SK-N-SH (cell line): ENCODE results near the gene GPR82. TPM values are rescaled to one million over a fixed set of nuclear protein-coding genes. Genes with fewer than 3 reads are reported as not detected.

Experiments
- CTCF ChIA-PET: fragments of 300-600, 350-600 bp; formaldehyde crosslinking; extraction: SDS; loops from one replicate; lab custom pipeline; 2021; lab: Yijun Ruan, JAX
- POLR2A ChIA-PET: fragments of 350-600 bp; sonication (Branson Sonifier 250); formaldehyde crosslinking; extraction: SDS; loops from one replicate; lab custom pipeline; 2020; ENCODE audit warnings: antibody characterized with exemption, inconsistent platforms; lab: Yijun Ruan, JAX
- DNase-seq: peaks from one replicate; pipeline ENCODE4 v3.0.0; 2012
- H2AFZ ChIP-seq: fragments of 200-600 bp; sonication (generic); 2 replicates; pipeline ENCODE4 v1.8.1; 2016; ENCODE audit warnings: antibody characterized with exemption, mild to moderate bottlenecking, low read depth
- H3F3A ChIP-seq: fragments of 200-600 bp; sonication (generic); replicated peaks from 2 replicates; pipeline ENCODE3; 2016; ENCODE audit warnings: antibody characterized with exemption, mild to moderate bottlenecking; ENCODE audit not compliant: insufficient read depth
- H3K27ac ChIP-seq, 2 experiments: fragments of 200-500 bp in 1 of 2; fragments of 200-600 bp in 1 of 2; sonication (Bioruptor generic) in 1 of 2; sonication (generic), shearing (Covaris generic) in 1 of 2; 2 replicates each; pipeline versions ENCODE4 v1.5.1 to v1.6.1; 2014 to 2016; ENCODE audit warnings: low read depth in 2 of 2, inconsistent platforms in 1 of 2, low read length in 1 of 2, mild to moderate bottlenecking in 1 of 2, mixed read lengths in 1 of 2
- H3K27me3 ChIP-seq: fragments of 200-600 bp; sonication (generic), shearing (Covaris generic); 2 replicates; pipeline ENCODE4 v1.6.1; 2016; ENCODE audit warnings: mixed run types; ENCODE audit not compliant: insufficient read depth
- H3K36me3 ChIP-seq, 2 experiments: fragments of 200-500 bp in 1 of 2; fragments of 200-600 bp in 1 of 2; sonication (Bioruptor generic) in 1 of 2; sonication (generic) in 1 of 2; replicated peaks in 1 of 2; 2 replicates each; pipeline versions ENCODE3 to v1.5.1; 2014 to 2016; ENCODE audit warnings: low read length in 1 of 2, mild to moderate bottlenecking in 1 of 2; ENCODE audit not compliant: insufficient read depth in 2 of 2, control insufficient read depth in 1 of 2
- H3K4me1 ChIP-seq, 2 experiments: fragments of 200-500 bp in 1 of 2; fragments of 200-600 bp in 1 of 2; sonication (Bioruptor generic) in 1 of 2; sonication (generic), shearing (Covaris generic) in 1 of 2; 2 replicates each; pipeline versions ENCODE4 v1.5.1 to v1.6.1; 2014 to 2016; ENCODE audit warnings: low read depth in 1 of 2, low read length in 1 of 2, mixed run types in 1 of 2; ENCODE audit not compliant: insufficient read depth in 2 of 2, control insufficient read depth in 1 of 2
- H3K4me2 ChIP-seq: fragments of 200-600 bp; sonication (generic), shearing (Covaris generic); 2 replicates; pipeline ENCODE4 v1.6.1; 2017; ENCODE audit warnings: mixed run types
- H3K4me3 ChIP-seq, 2 experiments: fragments of 200-500 bp in 1 of 2; fragments of 200-600 bp in 1 of 2; sonication (Bioruptor generic) in 1 of 2; sonication (generic), shearing (Covaris generic) in 1 of 2; 2 replicates each; pipeline versions ENCODE4 v1.5.1 to v1.8.1; 2014 to 2016; ENCODE audit warnings: low read depth in 2 of 2, inconsistent platforms in 1 of 2, low read length in 1 of 2, mild to moderate bottlenecking in 1 of 2, mixed read lengths in 1 of 2, moderate library complexity in 1 of 2
- H3K79me2 ChIP-seq: fragments of 200-600 bp; sonication (generic); 2 replicates; pipeline ENCODE4 v1.8.1; 2017; ENCODE audit warnings: mild to moderate bottlenecking; ENCODE audit not compliant: insufficient read depth
- H3K9ac ChIP-seq: fragments of 200-600 bp; sonication (generic); 2 replicates; pipeline ENCODE4 v1.6.1; 2017; ENCODE audit warnings: mixed run types
- H3K9me2 ChIP-seq: fragments of 200-600 bp; sonication (generic); 2 replicates; pipeline ENCODE4 v1.6.1; 2017; ENCODE audit warnings: mixed run types
- H3K9me3 ChIP-seq: fragments of 200-600 bp; sonication (generic); 2 replicates; pipeline ENCODE4 v1.6.1; 2017; ENCODE audit warnings: mixed run types, mild to moderate bottlenecking, moderate library complexity
- H4K20me1 ChIP-seq: fragments of 200-600 bp; sonication (generic); 2 replicates; pipeline ENCODE4 v1.6.1; 2017; ENCODE audit warnings: mild to moderate bottlenecking, mixed run types; ENCODE audit not compliant: insufficient read depth
- ELF1 ChIP-seq: IDR thresholded peaks from 2 replicates; pipeline ENCODE4 v1.4.0; 2012
- EP300 ChIP-seq, 2 experiments: IDR thresholded peaks; 2 replicates each; pipeline versions ENCODE4 v1.4.0 to v1.6.1; 2012; ENCODE audit warnings: borderline replicate concordance in 1 of 2, low read depth in 1 of 2, low read length in 1 of 2
- EZH2phosphoT487 ChIP-seq: fragments of 200-600 bp; sonication (generic); IDR thresholded peaks from 2 replicates; pipeline ENCODE4 v1.6.1; 2017; ENCODE audit warnings: low read depth, mixed run types, mild to moderate bottlenecking, antibody characterized with exemption, moderate library complexity, borderline replicate concordance
- FOSL2 ChIP-seq: IDR thresholded peaks from 2 replicates; pipeline ENCODE4 v1.4.0; 2012; ENCODE audit warnings: low read depth, mild to moderate bottlenecking, moderate library complexity, borderline replicate concordance
- JUND ChIP-seq: IDR thresholded peaks from 2 replicates; pipeline ENCODE4 v1.4.0; 2012
- NFIC ChIP-seq: IDR thresholded peaks from 2 replicates; pipeline ENCODE4 v1.4.0; 2012; ENCODE audit warnings: borderline replicate concordance
- TCF12 ChIP-seq: IDR thresholded peaks from 2 replicates; pipeline ENCODE4 v1.4.0; 2012
- WGBS: methylation state at CpG from one replicate; pipeline ENCODE4 v1.1.6; 2017; ENCODE audit warnings: low lambda C conversion rate; 5-methylcytosine and 5-hydroxymethylcytosine counted together
- polyA plus RNA-seq, 3 experiments: library from polyadenylated mRNA; depleted of rRNA; stranded (reverse); fragments of >200 nt; gene quantifications; 2 replicates each; pipeline ENCODE4 v1.2.3, GENCODE V29; 2012
- small RNA-seq, 7 experiments: library from RNA; depleted of rRNA; stranded (forward); fragments of <200 nt; gene quantifications; one replicate each; pipeline ENCODE3, GENCODE V24; 2012
- TF ChIP-seq, protein P1 (sequence below): fragments of 200-600 bp; sonication (generic); IDR thresholded peaks from 2 replicates; pipeline ENCODE4 v1.6.1; 2017; ENCODE audit warnings: antibody characterized with exemption, mild to moderate bottlenecking, moderate library complexity
- TF ChIP-seq, protein P2 (sequence below): IDR thresholded peaks from 2 replicates; pipeline ENCODE4 v1.4.0; 2012; ENCODE audit warnings: low read depth
- TF ChIP-seq, protein P3 (sequence below): IDR thresholded peaks from 2 replicates; pipeline ENCODE4; 2012

Gene GPR82
- polyA plus RNA-seq, 1 of the 3 experiments (the other 2 are of a cell fraction) = not detected

DNA sequence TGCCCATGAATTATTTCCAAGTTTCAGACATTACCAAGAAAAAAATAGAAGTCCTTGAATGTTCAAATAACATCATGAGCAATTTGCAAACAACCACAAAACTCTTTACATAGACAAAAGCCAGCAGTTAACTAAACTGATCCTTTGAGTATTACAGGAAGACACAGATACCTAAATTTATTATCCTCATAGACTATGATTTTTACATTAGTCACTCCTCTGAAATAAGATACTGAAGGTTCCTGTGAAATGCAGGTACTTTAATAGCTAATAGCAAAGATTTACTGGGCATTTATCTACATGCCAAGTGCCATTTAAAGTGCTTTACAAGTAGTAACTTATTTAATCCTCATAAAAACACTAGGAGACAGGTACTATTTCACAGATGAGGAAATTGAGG lies 37.7 kb downstream of the GPR82 start:
- Histone ChIP-seq H3K79me2 (no peaks in the 10 kb centered on the region), H3F3A (no peaks in the 10 kb centered on the region), H3K9me2 (no peaks in the 10 kb centered on the region), H3K9me3 (no peaks in the 10 kb centered on the region), H3K4me1 (no peaks in the 10 kb centered on the region), H2AFZ (no peak overlapping the region), H3K27me3 (no peaks in the 10 kb centered on the region), H3K4me2 (no peak overlapping the region), H3K36me3 (no peaks in the 10 kb centered on the region), H3K9ac (no peak overlapping the region), H3K4me3 (no peak overlapping the region), H3K27ac (no peak overlapping the region), H4K20me1 (no peaks in the 10 kb centered on the region)
- no peak for DNase-seq
- ChIA-PET CTCF (interaction anchor here (1.2 kb wide), 1 partner anchor 20 kb away, joined by 3 read pairs; no protein-coding TSS in a partner anchor), POLR2A (no interaction called here)
- TF ChIP-seq TCF12 = no peak
- TF ChIP-seq ELF1 = no peak

DNA sequence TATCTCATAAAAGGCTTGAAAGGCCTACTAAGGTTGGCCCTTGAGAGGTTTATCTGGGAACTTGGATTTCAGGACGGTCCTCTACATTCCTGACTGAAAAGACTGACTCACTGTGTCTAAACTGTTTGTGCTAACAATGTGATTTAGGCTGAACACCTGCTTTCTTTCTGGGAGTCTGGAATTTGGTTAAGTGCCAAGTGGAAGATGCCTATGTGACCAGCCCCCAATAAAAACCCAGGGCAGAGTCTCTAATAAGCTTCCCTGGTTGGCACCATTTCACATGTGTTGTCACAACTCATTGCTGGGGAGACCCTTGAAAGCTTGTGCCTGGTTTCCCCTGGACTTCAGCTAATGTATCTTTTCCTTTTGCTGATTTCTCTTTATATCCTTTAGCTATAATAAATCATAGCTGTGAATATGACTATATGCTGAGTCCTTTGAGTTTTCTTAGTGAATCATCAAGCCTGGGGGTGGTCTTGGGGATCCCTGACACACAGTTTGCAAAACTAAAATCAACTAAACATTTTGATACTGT lies 55.1 kb downstream of the GPR82 start:
- H3F3A ChIP-seq = peaks cover 9% of the 10 kb centered on the region
- H3K9ac ChIP-seq = no peak overlapping the region
- CTCF ChIA-PET = no interaction called here
- peaks cover 2 to 6% of the 10 kb centered on the region in 2 experiments; a peak in 3 of 4 replicates for H3K4me1 ChIP-seq
- H4K20me1 ChIP-seq = peaks cover 8% of the 10 kb centered on the region; the same call in 1 of the 2 replicates
- peak; percentile 63 for TF ChIP-seq FOSL2
- TF ChIP-seq JUND = peak; percentile 50; the same call in 1 of the 2 replicates
- TF ChIP-seq, protein P1, sequence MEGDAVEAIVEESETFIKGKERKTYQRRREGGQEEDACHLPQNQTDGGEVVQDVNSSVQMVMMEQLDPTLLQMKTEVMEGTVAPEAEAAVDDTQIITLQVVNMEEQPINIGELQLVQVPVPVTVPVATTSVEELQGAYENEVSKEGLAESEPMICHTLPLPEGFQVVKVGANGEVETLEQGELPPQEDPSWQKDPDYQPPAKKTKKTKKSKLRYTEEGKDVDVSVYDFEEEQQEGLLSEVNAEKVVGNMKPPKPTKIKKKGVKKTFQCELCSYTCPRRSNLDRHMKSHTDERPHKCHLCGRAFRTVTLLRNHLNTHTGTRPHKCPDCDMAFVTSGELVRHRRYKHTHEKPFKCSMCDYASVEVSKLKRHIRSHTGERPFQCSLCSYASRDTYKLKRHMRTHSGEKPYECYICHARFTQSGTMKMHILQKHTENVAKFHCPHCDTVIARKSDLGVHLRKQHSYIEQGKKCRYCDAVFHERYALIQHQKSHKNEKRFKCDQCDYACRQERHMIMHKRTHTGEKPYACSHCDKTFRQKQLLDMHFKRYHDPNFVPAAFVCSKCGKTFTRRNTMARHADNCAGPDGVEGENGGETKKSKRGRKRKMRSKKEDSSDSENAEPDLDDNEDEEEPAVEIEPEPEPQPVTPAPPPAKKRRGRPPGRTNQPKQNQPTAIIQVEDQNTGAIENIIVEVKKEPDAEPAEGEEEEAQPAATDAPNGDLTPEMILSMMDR = no peak
- TF ChIP-seq, protein P2, sequence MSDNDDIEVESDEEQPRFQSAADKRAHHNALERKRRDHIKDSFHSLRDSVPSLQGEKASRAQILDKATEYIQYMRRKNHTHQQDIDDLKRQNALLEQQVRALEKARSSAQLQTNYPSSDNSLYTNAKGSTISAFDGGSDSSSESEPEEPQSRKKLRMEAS = no peak
- TF ChIP-seq NFIC = peak; percentile 64
- TF ChIP-seq, protein P3, sequence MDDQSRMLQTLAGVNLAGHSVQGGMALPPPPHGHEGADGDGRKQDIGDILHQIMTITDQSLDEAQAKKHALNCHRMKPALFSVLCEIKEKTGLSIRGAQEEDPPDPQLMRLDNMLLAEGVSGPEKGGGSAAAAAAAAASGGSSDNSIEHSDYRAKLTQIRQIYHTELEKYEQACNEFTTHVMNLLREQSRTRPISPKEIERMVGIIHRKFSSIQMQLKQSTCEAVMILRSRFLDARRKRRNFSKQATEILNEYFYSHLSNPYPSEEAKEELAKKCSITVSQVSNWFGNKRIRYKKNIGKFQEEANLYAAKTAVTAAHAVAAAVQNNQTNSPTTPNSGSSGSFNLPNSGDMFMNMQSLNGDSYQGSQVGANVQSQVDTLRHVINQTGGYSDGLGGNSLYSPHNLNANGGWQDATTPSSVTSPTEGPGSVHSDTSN = peak; percentile 65
- peak in 1 of 2 experiments; percentile 8; a peak in 1 of 4 replicates for TF ChIP-seq EP300 (IDR thresholded peaks at IDR 0.05; ENCODE audit: borderline replicate concordance in 1 of 2, low read depth in 1 of 2, low read length in 1 of 2)
- no peak for TF ChIP-seq EZH2phosphoT487
- TF ChIP-seq TCF12 = peak; percentile 54
- peak overlapping the region; percentile 23; the same call in 1 of the 2 replicates for H3K4me2 ChIP-seq
- no peaks in the 10 kb centered on the region for H3K27me3 ChIP-seq
- POLR2A ChIA-PET = no interaction called here
- no peak for DNase-seq
- H3K36me3 ChIP-seq = no peaks in the 10 kb centered on the region
- no peak overlapping the region for H2AFZ ChIP-seq
- H3K79me2 ChIP-seq = 0 out of 2 replicates have a peak, but pooled peaks cover 3% of the 10 kb centered on the region
- no peak overlapping the region for H3K4me3 ChIP-seq
- H3K27ac ChIP-seq = peak overlapping the region in 1 of 2 experiments; percentile 76; a peak in 2 of 4 replicates
- H3K9me3 ChIP-seq = no peaks in the 10 kb centered on the region
- H3K9me2 ChIP-seq = no peaks in the 10 kb centered on the region
- WGBS = 17% methylated on average over 1 of the region's 1 CpG

Small RNAs within 50 kb of the gene (small RNA-seq; reads per million reads assigned to genes)
- 0 reads per million in 7 experiments for gene RN7SL144P

Other genes starting within 250 kb of the GPR82 start
- gene GPR34, start 35.2 kb upstream of the GPR82 start, polyA plus RNA-seq (2012; rRNA removed) = not detected in 2 replicates
- gene CASK, start 199.4 kb downstream of the GPR82 start, polyA plus RNA-seq (2012; rRNA removed) = 7.0 and 9.8 TPM in 2 replicates